ENCODE measurements around the gene MRPL36.

Gene MRPL36

GRCh38 chr5:1760656-1761452, 38.8 kb downstream of the MRPL36 start:
- Histone ChIP-seq H3K9me3 (ENCODE audit: control insufficient read depth in 1 of 2, low read length in 2 of 2) (no peaks in the 10 kb centered on the region), H3K4me1 (ENCODE audit: control insufficient read depth in 1 of 2, insufficient read depth in 2 of 2, low read length in 2 of 2) (no peaks in the 10 kb centered on the region), H3K36me3 (ENCODE audit: control insufficient read depth in 1 of 2, insufficient read depth in 2 of 2, low read length in 2 of 2) (no peaks in the 10 kb centered on the region), H3K4me3 (ENCODE audit: low read depth in 1 of 2, low read length in 2 of 2) (no peak overlapping the region), H3K9ac (ENCODE audit: low read depth in 1 of 2, low read length in 2 of 2) (no peak overlapping the region), H3K27ac (ENCODE audit: low read depth, low read length) (no peak overlapping the region), H3K27me3 (ENCODE audit: control insufficient read depth in 1 of 2, insufficient read depth in 2 of 2, low read length in 2 of 2) (peaks cover 1 to 4% of the 10 kb centered on the region in 2 donors)

- Histone ChIP-seq H3K9ac (ENCODE audit: low read depth in 1 of 2, low read length in 2 of 2) (no peak overlapping the region), H3K27me3 (ENCODE audit: control insufficient read depth in 1 of 2, insufficient read depth in 2 of 2, low read length in 2 of 2) (peaks cover 4 to 5% of the 10 kb centered on the region in 2 donors), H3K9me3 (ENCODE audit: control insufficient read depth in 1 of 2, low read length in 2 of 2) (no peaks in the 10 kb centered on the region), H3K4me1 (ENCODE audit: control insufficient read depth in 1 of 2, insufficient read depth in 2 of 2, low read length in 2 of 2) (no peaks in the 10 kb centered on the region), H3K36me3 (ENCODE audit: control insufficient read depth in 1 of 2, insufficient read depth in 2 of 2, low read length in 2 of 2) (no peaks in the 10 kb centered on the region), H3K27ac (ENCODE audit: low read depth, low read length) (no peak overlapping the region), H3K4me3 (ENCODE audit: low read depth in 1 of 2, low read length in 2 of 2) (no peak overlapping the region)
Measured at GRCh38 chr5:1760231-1760630, 39.4 kb downstream of the MRPL36 start.

- H3K36me3 ChIP-seq (ENCODE audit: control insufficient read depth in 1 of 2, insufficient read depth in 2 of 2, low read length in 2 of 2) = no peaks in the 10 kb centered on the region
- H3K9me3 ChIP-seq (ENCODE audit: control insufficient read depth in 1 of 2, low read length in 2 of 2) = no peaks in the 10 kb centered on the region
- no peak overlapping the region for H3K4me3 ChIP-seq (ENCODE audit: low read depth in 1 of 2, low read length in 2 of 2)
- H3K4me1 ChIP-seq (ENCODE audit: control insufficient read depth in 1 of 2, insufficient read depth in 2 of 2, low read length in 2 of 2) = no peaks in the 10 kb centered on the region
- no peak overlapping the region for H3K27ac ChIP-seq (ENCODE audit: low read depth, low read length)
- H3K27me3 ChIP-seq (ENCODE audit: control insufficient read depth in 1 of 2, insufficient read depth in 2 of 2, low read length in 2 of 2) = peaks cover 0 to 5% of the 10 kb centered on the region in 2 donors
- no peak overlapping the region for H3K9ac ChIP-seq (ENCODE audit: low read depth in 1 of 2, low read length in 2 of 2)
Measured at GRCh38 chr5:1759378-1759970, 40.2 kb downstream of the MRPL36 start.

- H3K9ac ChIP-seq (ENCODE audit: low read depth in 1 of 2, low read length in 2 of 2) = no peak overlapping the region
- H3K27ac ChIP-seq (ENCODE audit: low read depth, low read length) = no peak overlapping the region
Measured at GRCh38 chr5:1758574-1758973, 41.1 kb downstream of the MRPL36 start.

GRCh38 chr5:1757511-1757910, 42.1 kb downstream of the MRPL36 start:
- Histone ChIP-seq H3K4me1 (ENCODE audit: control insufficient read depth in 1 of 2, insufficient read depth in 2 of 2, low read length in 2 of 2) (no peaks in the 10 kb centered on the region), H3K9me3 (ENCODE audit: control insufficient read depth in 1 of 2, low read length in 2 of 2) (no peaks in the 10 kb centered on the region), H3K9ac (ENCODE audit: low read depth in 1 of 2, low read length in 2 of 2) (no peak overlapping the region), H3K27ac (ENCODE audit: low read depth, low read length) (no peak overlapping the region), H3K36me3 (ENCODE audit: control insufficient read depth in 1 of 2, insufficient read depth in 2 of 2, low read length in 2 of 2) (no peaks in the 10 kb centered on the region), H3K27me3 (ENCODE audit: control insufficient read depth in 1 of 2, insufficient read depth in 2 of 2, low read length in 2 of 2) (peaks cover 0 to 5% of the 10 kb centered on the region in 2 donors), H3K4me3 (ENCODE audit: low read depth in 1 of 2, low read length in 2 of 2) (no peak overlapping the region)

More at GRCh38 chr5:1758574-1758973, 41.1 kb downstream of the MRPL36 start:
- Histone ChIP-seq H3K27me3 (ENCODE audit: control insufficient read depth in 1 of 2, insufficient read depth in 2 of 2, low read length in 2 of 2) (peaks cover 0 to 5% of the 10 kb centered on the region in 2 donors), H3K36me3 (ENCODE audit: control insufficient read depth in 1 of 2, insufficient read depth in 2 of 2, low read length in 2 of 2) (no peaks in the 10 kb centered on the region), H3K4me3 (ENCODE audit: low read depth in 1 of 2, low read length in 2 of 2) (no peak overlapping the region), H3K4me1 (ENCODE audit: control insufficient read depth in 1 of 2, insufficient read depth in 2 of 2, low read length in 2 of 2) (no peaks in the 10 kb centered on the region), H3K9me3 (ENCODE audit: control insufficient read depth in 1 of 2, low read length in 2 of 2) (no peaks in the 10 kb centered on the region)

- no peaks in the 10 kb centered on the region for H3K9me3 ChIP-seq (ENCODE audit: control insufficient read depth in 1 of 2, low read length in 2 of 2)
- peaks cover 3 to 5% of the 10 kb centered on the region in 2 donors for H3K27me3 ChIP-seq (ENCODE audit: control insufficient read depth in 1 of 2, insufficient read depth in 2 of 2, low read length in 2 of 2)
- no peak overlapping the region for H3K4me3 ChIP-seq (ENCODE audit: low read depth in 1 of 2, low read length in 2 of 2)
- no peaks in the 10 kb centered on the region for H3K4me1 ChIP-seq (ENCODE audit: control insufficient read depth in 1 of 2, insufficient read depth in 2 of 2, low read length in 2 of 2)
- H3K9ac ChIP-seq (ENCODE audit: low read depth in 1 of 2, low read length in 2 of 2) = no peak overlapping the region
- H3K27ac ChIP-seq (ENCODE audit: low read depth, low read length) = no peak overlapping the region
- H3K36me3 ChIP-seq (ENCODE audit: control insufficient read depth in 1 of 2, insufficient read depth in 2 of 2, low read length in 2 of 2) = no peaks in the 10 kb centered on the region
Measured at GRCh38 chr5:1756481-1756880, 43.2 kb downstream of the MRPL36 start.

- H3K36me3 ChIP-seq (ENCODE audit: control insufficient read depth in 1 of 2, insufficient read depth in 2 of 2, low read length in 2 of 2) = no peaks in the 10 kb centered on the region
- no peak overlapping the region for H3K9ac ChIP-seq (ENCODE audit: low read depth in 1 of 2, low read length in 2 of 2)
- peaks cover 3 to 9% of the 10 kb centered on the region in 2 donors for H3K27me3 ChIP-seq (ENCODE audit: control insufficient read depth in 1 of 2, insufficient read depth in 2 of 2, low read length in 2 of 2)
- H3K4me3 ChIP-seq (ENCODE audit: low read depth in 1 of 2, low read length in 2 of 2) = no peak overlapping the region
- H3K4me1 ChIP-seq (ENCODE audit: control insufficient read depth in 1 of 2, insufficient read depth in 2 of 2, low read length in 2 of 2) = no peaks in the 10 kb centered on the region
- no peaks in the 10 kb centered on the region for H3K9me3 ChIP-seq (ENCODE audit: control insufficient read depth in 1 of 2, low read length in 2 of 2)
- H3K27ac ChIP-seq (ENCODE audit: low read depth, low read length) = no peak overlapping the region
Measured at GRCh38 chr5:1755321-1755949, 44.2 kb downstream of the MRPL36 start.

GRCh38 chr5:1754531-1755220, 45.0 kb downstream of the MRPL36 start:
- no peak overlapping the region for H3K4me3 ChIP-seq (ENCODE audit: low read depth in 1 of 2, low read length in 2 of 2)
- H3K9me3 ChIP-seq (ENCODE audit: control insufficient read depth in 1 of 2, low read length in 2 of 2) = no peaks in the 10 kb centered on the region
- peaks cover 3 to 9% of the 10 kb centered on the region in 2 donors for H3K27me3 ChIP-seq (ENCODE audit: control insufficient read depth in 1 of 2, insufficient read depth in 2 of 2, low read length in 2 of 2)
- no peaks in the 10 kb centered on the region for H3K36me3 ChIP-seq (ENCODE audit: control insufficient read depth in 1 of 2, insufficient read depth in 2 of 2, low read length in 2 of 2)
- no peak overlapping the region for H3K27ac ChIP-seq (ENCODE audit: low read depth, low read length)
- H3K9ac ChIP-seq (ENCODE audit: low read depth in 1 of 2, low read length in 2 of 2) = no peak overlapping the region
- no peaks in the 10 kb centered on the region for H3K4me1 ChIP-seq (ENCODE audit: control insufficient read depth in 1 of 2, insufficient read depth in 2 of 2, low read length in 2 of 2)

GRCh38 chr5:1753490-1753889, 46.1 kb downstream of the MRPL36 start:
- Histone ChIP-seq H3K36me3 (ENCODE audit: control insufficient read depth in 1 of 2, insufficient read depth in 2 of 2, low read length in 2 of 2) (no peaks in the 10 kb centered on the region), H3K4me3 (ENCODE audit: low read depth in 1 of 2, low read length in 2 of 2) (no peak overlapping the region), H3K9me3 (ENCODE audit: control insufficient read depth in 1 of 2, low read length in 2 of 2) (no peaks in the 10 kb centered on the region), H3K27ac (ENCODE audit: low read depth, low read length) (no peak overlapping the region), H3K27me3 (ENCODE audit: control insufficient read depth in 1 of 2, insufficient read depth in 2 of 2, low read length in 2 of 2) (peaks cover 3 to 9% of the 10 kb centered on the region in 2 donors), H3K4me1 (ENCODE audit: control insufficient read depth in 1 of 2, insufficient read depth in 2 of 2, low read length in 2 of 2) (no peaks in the 10 kb centered on the region), H3K9ac (ENCODE audit: low read depth in 1 of 2, low read length in 2 of 2) (no peak overlapping the region)

GRCh38 chr5:1752881-1753280, 46.8 kb downstream of the MRPL36 start:
- Histone ChIP-seq H3K4me3 (ENCODE audit: low read depth in 1 of 2, low read length in 2 of 2) (no peak overlapping the region), H3K36me3 (ENCODE audit: control insufficient read depth in 1 of 2, insufficient read depth in 2 of 2, low read length in 2 of 2) (no peaks in the 10 kb centered on the region), H3K27ac (ENCODE audit: low read depth, low read length) (no peak overlapping the region), H3K9me3 (ENCODE audit: control insufficient read depth in 1 of 2, low read length in 2 of 2) (no peaks in the 10 kb centered on the region), H3K4me1 (ENCODE audit: control insufficient read depth in 1 of 2, insufficient read depth in 2 of 2, low read length in 2 of 2) (no peaks in the 10 kb centered on the region), H3K9ac (ENCODE audit: low read depth in 1 of 2, low read length in 2 of 2) (no peak overlapping the region), H3K27me3 (ENCODE audit: control insufficient read depth in 1 of 2, insufficient read depth in 2 of 2, low read length in 2 of 2) (peaks cover 3 to 9% of the 10 kb centered on the region in 2 donors)

Data from duodenal mucosa (tissue), 2 donors.